ENCODE data around the gene DHX30.
A peak's percentile ranks its signal among the peaks of the same experiment; 100 is the strongest.

Gene DHX30

GRCh38 chr3:47778746-47779145, 24.2 kb upstream of the DHX30 start:
- Histone ChIP-seq H3K9me3 (ENCODE audit: control insufficient read depth, insufficient read depth, low read depth, low read length) (no peaks in the 10 kb centered on the region), H3K36me3 (ENCODE audit: control insufficient read depth in 2 of 2, insufficient read depth in 1 of 2, low read length in 2 of 2) (no peaks in the 10 kb centered on the region; a peak in 1 of 3 replicates), H3K4me3 (ENCODE audit: low read depth, low read length) (no peak overlapping the region), H3K4me1 (ENCODE audit: control insufficient read depth, insufficient read depth, low read length) (0 out of 2 replicates have a peak, but pooled peaks cover under 1% of the 10 kb centered on the region), H3K27ac (ENCODE audit: extremely low read depth, low read depth, low read length) (no peak overlapping the region)
- CTCF ChIA-PET = no interaction called here
- POLR2A ChIA-PET = interaction anchor here (0.7 to 0.8 kb wide), 2 partner anchors 18 to 1945 kb away, joined by 4 to 7 read pairs; partner anchors contain the start of gene GMPPB
- TF ChIP-seq ZNF266 (tag by site-specific recombination; IDR thresholded peaks at IDR 0.05; ENCODE audit: low read depth) (no peak), SCRT2 (tag by site-specific recombination; IDR thresholded peaks at IDR 0.05) (no peak), ZNF221 (tag by site-specific recombination; IDR thresholded peaks at IDR 0.05; ENCODE audit: borderline replicate concordance) (no peak), ZNF121 (tag by site-specific recombination; IDR thresholded peaks at IDR 0.05) (0 out of 2 replicates have a peak, but pooled peaks have one; percentile 20), ZNF561 (tag by site-specific recombination; IDR thresholded peaks at IDR 0.05; ENCODE audit: borderline replicate concordance) (no peak), HOXD13 (CRISPR knock-in tag; IDR thresholded peaks at IDR 0.05; ENCODE audit: borderline replicate concordance) (no peak), ZNF140 (tag by site-specific recombination; IDR thresholded peaks at IDR 0.05) (no peak)
- TF ChIP-seq, protein P1, sequence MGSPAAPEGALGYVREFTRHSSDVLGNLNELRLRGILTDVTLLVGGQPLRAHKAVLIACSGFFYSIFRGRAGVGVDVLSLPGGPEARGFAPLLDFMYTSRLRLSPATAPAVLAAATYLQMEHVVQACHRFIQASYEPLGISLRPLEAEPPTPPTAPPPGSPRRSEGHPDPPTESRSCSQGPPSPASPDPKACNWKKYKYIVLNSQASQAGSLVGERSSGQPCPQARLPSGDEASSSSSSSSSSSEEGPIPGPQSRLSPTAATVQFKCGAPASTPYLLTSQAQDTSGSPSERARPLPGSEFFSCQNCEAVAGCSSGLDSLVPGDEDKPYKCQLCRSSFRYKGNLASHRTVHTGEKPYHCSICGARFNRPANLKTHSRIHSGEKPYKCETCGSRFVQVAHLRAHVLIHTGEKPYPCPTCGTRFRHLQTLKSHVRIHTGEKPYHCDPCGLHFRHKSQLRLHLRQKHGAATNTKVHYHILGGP (tag by site-specific recombination; IDR thresholded peaks at IDR 0.05) = no peak

DNA sequence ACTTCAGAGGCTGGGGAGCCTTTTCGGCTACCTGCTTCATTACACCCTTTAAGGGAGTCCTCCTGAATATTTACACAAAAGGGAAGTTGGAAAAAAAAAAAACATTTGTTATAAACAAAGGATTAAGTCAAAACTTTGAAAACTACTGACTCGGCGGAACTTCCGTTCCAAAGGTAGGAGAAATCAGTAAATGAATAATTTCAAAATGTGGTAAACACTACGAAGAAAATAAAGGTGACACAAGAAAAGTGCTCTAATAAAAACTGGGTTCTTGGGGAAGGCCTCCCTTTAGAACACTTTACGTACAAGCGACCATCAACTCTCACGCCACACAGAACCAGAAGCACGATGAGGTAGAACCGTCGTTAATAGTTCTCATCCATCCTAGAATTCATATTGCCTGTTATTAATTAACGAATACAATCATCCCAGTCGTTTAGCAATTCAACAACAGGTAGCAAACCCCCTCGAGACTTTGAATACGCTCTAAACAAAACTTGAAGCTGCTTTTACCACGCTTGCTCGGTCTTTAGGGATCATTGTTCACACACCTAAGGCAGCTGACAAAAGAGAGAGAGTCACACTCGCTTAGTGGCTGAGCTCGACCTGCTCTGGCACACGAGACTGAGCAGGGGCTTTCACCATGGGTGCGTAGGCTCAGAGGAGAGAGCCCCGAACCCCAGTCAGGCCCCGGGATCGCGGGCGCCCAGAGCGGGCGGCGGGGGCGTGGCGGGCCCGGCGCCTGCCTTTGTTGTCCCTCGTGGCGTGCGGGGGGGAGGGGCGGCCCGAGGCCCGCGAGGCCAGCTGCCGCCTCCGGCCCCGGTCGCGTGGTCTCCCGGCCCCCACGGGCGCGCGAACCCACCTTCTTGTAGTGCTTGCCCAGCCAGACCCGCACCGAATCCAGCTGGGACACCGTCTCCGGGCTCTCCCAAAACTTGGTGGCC, 21.9 kb upstream of the DHX30 start:
- no peaks in the 10 kb centered on the region; a peak in 1 of 3 replicates for H3K36me3 ChIP-seq (ENCODE audit: control insufficient read depth in 2 of 2, insufficient read depth in 1 of 2, low read length in 2 of 2)
- peak overlapping the region; percentile 79 for H3K4me3 ChIP-seq (ENCODE audit: low read depth, low read length)
- TF ChIP-seq KLF1 (tag by site-specific recombination; IDR thresholded peaks at IDR 0.05) = no peak
- TF ChIP-seq ZBTB17 (tag by site-specific recombination; IDR thresholded peaks at IDR 0.05) = peak; percentile 81
- no peak for TF ChIP-seq FEZF1 (tag by site-specific recombination; IDR thresholded peaks at IDR 0.05)
- peak; percentile 81 for TF ChIP-seq ZBTB48 (tag by site-specific recombination; IDR thresholded peaks at IDR 0.05)
- TF ChIP-seq ZBTB20 (tag by site-specific recombination; IDR thresholded peaks at IDR 0.05) = peak; percentile 11; the same call in 1 of the 2 replicates
- no peak for TF ChIP-seq ZNF433 (tag by site-specific recombination; IDR thresholded peaks at IDR 0.05; ENCODE audit: low read depth)
- 0 out of 2 replicates have a peak, but pooled peaks have one; percentile 23 for TF ChIP-seq ZNF600 (tag by site-specific recombination; IDR thresholded peaks at IDR 0.05)
- TF ChIP-seq KLF10 (tag by site-specific recombination; IDR thresholded peaks at IDR 0.05) = peak; percentile 48; the same call in 1 of the 2 replicates
- TF ChIP-seq, protein P2, sequence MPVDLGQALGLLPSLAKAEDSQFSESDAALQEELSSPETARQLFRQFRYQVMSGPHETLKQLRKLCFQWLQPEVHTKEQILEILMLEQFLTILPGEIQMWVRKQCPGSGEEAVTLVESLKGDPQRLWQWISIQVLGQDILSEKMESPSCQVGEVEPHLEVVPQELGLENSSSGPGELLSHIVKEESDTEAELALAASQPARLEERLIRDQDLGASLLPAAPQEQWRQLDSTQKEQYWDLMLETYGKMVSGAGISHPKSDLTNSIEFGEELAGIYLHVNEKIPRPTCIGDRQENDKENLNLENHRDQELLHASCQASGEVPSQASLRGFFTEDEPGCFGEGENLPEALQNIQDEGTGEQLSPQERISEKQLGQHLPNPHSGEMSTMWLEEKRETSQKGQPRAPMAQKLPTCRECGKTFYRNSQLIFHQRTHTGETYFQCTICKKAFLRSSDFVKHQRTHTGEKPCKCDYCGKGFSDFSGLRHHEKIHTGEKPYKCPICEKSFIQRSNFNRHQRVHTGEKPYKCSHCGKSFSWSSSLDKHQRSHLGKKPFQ (tag by site-specific recombination; IDR thresholded peaks at IDR 0.05) = peak; percentile 33; the same call in 1 of the 2 replicates
- peak; percentile 42; the same call in 1 of the 2 replicates for TF ChIP-seq ZFHX2 (tag by site-specific recombination; conservative IDR thresholded peaks at IDR 0.05)
- TF ChIP-seq TCF7L2 (IDR thresholded peaks at IDR 0.05; ENCODE audit: borderline replicate concordance, low read depth, low read length) = peak; percentile 48; the same call in 1 of the 2 replicates
- 0 out of 2 replicates have a peak, but pooled peaks have one; percentile 10 for TF ChIP-seq SP7 (tag by site-specific recombination; IDR thresholded peaks at IDR 0.05)
- peak; percentile 72 for TF ChIP-seq KLF9 (tag by site-specific recombination; IDR thresholded peaks at IDR 0.05; ENCODE audit: low read depth)
- no peak for TF ChIP-seq ZNF214 (tag by site-specific recombination; IDR thresholded peaks at IDR 0.05; ENCODE audit: borderline replicate concordance)
- 0 out of 2 replicates have a peak, but pooled peaks have one; percentile 11 for TF ChIP-seq ZNF184 (tag by site-specific recombination; IDR thresholded peaks at IDR 0.05)
- TF ChIP-seq ZNF785 (tag by site-specific recombination; IDR thresholded peaks at IDR 0.05) = no peak
- TF ChIP-seq ZBTB8A (tag by site-specific recombination; IDR thresholded peaks at IDR 0.05) = peak; percentile 47; the same call in 1 of the 2 replicates
- no peak for TF ChIP-seq ZNF654 (tag by site-specific recombination; IDR thresholded peaks at IDR 0.05; ENCODE audit: low read depth)
- peak; percentile 38; the same call in 1 of the 2 replicates for TF ChIP-seq ZSCAN30 (tag by site-specific recombination; IDR thresholded peaks at IDR 0.05)
- H3K4me1 ChIP-seq (ENCODE audit: control insufficient read depth, insufficient read depth, low read length) = no peaks in the 10 kb centered on the region
- POLR2A ChIA-PET = interaction anchor here (0.9 kb wide), 1 partner anchor 75 kb away, joined by 3 read pairs; no protein-coding TSS in a partner anchor
- H3K9me3 ChIP-seq (ENCODE audit: control insufficient read depth, insufficient read depth, low read depth, low read length) = no peaks in the 10 kb centered on the region
- CTCF ChIA-PET = no interaction called here
- peak overlapping the region; percentile 97 for H3K27ac ChIP-seq (ENCODE audit: extremely low read depth, low read depth, low read length)
